ENCODE data around the gene UBA3.

The UBA3 gene

GRCh38 chr3:69005791-69006482 lies 74.2 kb downstream of the UBA3 start:
- Histone ChIP-seq H4K91ac (ENCODE audit: low read depth, low read length, poor library complexity) (no peak overlapping the region), H2BK5ac (ENCODE audit: low read length) (no peak overlapping the region), H3K23ac (ENCODE audit: low read depth, low read length, poor library complexity) (no peak overlapping the region), H3K18ac (ENCODE audit: low read length) (no peak overlapping the region), H3K4ac (ENCODE audit: low read length) (no peak overlapping the region), H3K9me3 (replicated peaks in 1 of 2; ENCODE audit: control insufficient read depth in 2 of 2, insufficient read depth in 1 of 2, low read depth in 1 of 2, low read length in 2 of 2) (no peaks in the 10 kb centered on the region), H2AFZ (ENCODE audit: low read length) (no peak overlapping the region), H2BK15ac (ENCODE audit: low read length) (no peak overlapping the region), H3K4me2 (ENCODE audit: insufficient read depth, low read length, poor library complexity, severe bottlenecking) (no peak overlapping the region), H3K14ac (ENCODE audit: low read length) (no peak overlapping the region), H3K4me1 (ENCODE audit: control insufficient read depth in 2 of 2, insufficient read depth in 1 of 2, low read depth in 1 of 2, low read length in 2 of 2) (peaks cover 4 to 11% of the 10 kb centered on the region in 2 donors), H3K36me3 (replicated peaks in 1 of 2; ENCODE audit: control insufficient read depth in 2 of 2, insufficient read depth in 2 of 2, low read length in 2 of 2) (no peaks in the 10 kb centered on the region), H2AK5ac (ENCODE audit: low read depth, low read length) (no peak overlapping the region), H3K27me3 (ENCODE audit: control insufficient read depth in 3 of 3, insufficient read depth in 3 of 3, low read depth in 1 of 3, low read length in 3 of 3) (no peaks in the 10 kb centered on the region), H3K4me3 (ENCODE audit: low read length in 2 of 2) (no peak overlapping the region), H3K9ac (ENCODE audit: low read depth, low read length, poor library complexity) (no peak overlapping the region), H2BK120ac (ENCODE audit: low read depth, low read length) (no peak overlapping the region), H3K27ac (replicated peaks; ENCODE audit: low read length) (no peak overlapping the region), H2BK12ac (ENCODE audit: low read length) (no peak overlapping the region), H3K79me1 (ENCODE audit: low read depth, low read length) (no peaks in the 10 kb centered on the region), H4K8ac (ENCODE audit: low read depth, low read length) (no peak overlapping the region)
- no CpG with 5 or more reads among the region's 5 CpGs for WGBS, 2 donors (ENCODE audit: extremely low coverage in 2 of 2, insufficient read length in 2 of 2, insufficient replicate concordance in 1 of 2)
- no peak for DNase-seq (ENCODE audit: low spot score)

- no peak overlapping the region for H3K4me3 ChIP-seq (ENCODE audit: low read length in 2 of 2)
- H2BK15ac ChIP-seq (ENCODE audit: low read length) = no peak overlapping the region
- no peak overlapping the region for H3K27ac ChIP-seq (replicated peaks; ENCODE audit: low read length)
- peaks cover 4 to 11% of the 10 kb centered on the region in 2 donors for H3K4me1 ChIP-seq (ENCODE audit: control insufficient read depth in 2 of 2, insufficient read depth in 1 of 2, low read depth in 1 of 2, low read length in 2 of 2)
- no peaks in the 10 kb centered on the region for H3K27me3 ChIP-seq (ENCODE audit: control insufficient read depth in 3 of 3, insufficient read depth in 3 of 3, low read depth in 1 of 3, low read length in 3 of 3)
- no peak overlapping the region for H2BK12ac ChIP-seq (ENCODE audit: low read length)
- no peak overlapping the region for H2BK120ac ChIP-seq (ENCODE audit: low read depth, low read length)
- H3K18ac ChIP-seq (ENCODE audit: low read length) = no peak overlapping the region
- H3K14ac ChIP-seq (ENCODE audit: low read length) = no peak overlapping the region
- no peaks in the 10 kb centered on the region for H3K36me3 ChIP-seq (replicated peaks in 1 of 2; ENCODE audit: control insufficient read depth in 2 of 2, insufficient read depth in 2 of 2, low read length in 2 of 2)
- no CpG with 5 or more reads among the region's 6 CpGs for WGBS, 2 donors (ENCODE audit: extremely low coverage in 2 of 2, insufficient read length in 2 of 2, insufficient replicate concordance in 1 of 2)
- no peak overlapping the region for H2AK5ac ChIP-seq (ENCODE audit: low read depth, low read length)
- H3K9ac ChIP-seq (ENCODE audit: low read depth, low read length, poor library complexity) = no peak overlapping the region
- H3K79me1 ChIP-seq (ENCODE audit: low read depth, low read length) = no peaks in the 10 kb centered on the region
- no peaks in the 10 kb centered on the region for H3K9me3 ChIP-seq (replicated peaks in 1 of 2; ENCODE audit: control insufficient read depth in 2 of 2, insufficient read depth in 1 of 2, low read depth in 1 of 2, low read length in 2 of 2)
- no peak overlapping the region for H2AFZ ChIP-seq (ENCODE audit: low read length)
- no peak overlapping the region for H4K8ac ChIP-seq (ENCODE audit: low read depth, low read length)
- no peak for DNase-seq (ENCODE audit: low spot score)
- no peak overlapping the region for H4K91ac ChIP-seq (ENCODE audit: low read depth, low read length, poor library complexity)
- H3K4me2 ChIP-seq (ENCODE audit: insufficient read depth, low read length, poor library complexity, severe bottlenecking) = no peak overlapping the region
- no peak overlapping the region for H3K4ac ChIP-seq (ENCODE audit: low read length)
- H2BK5ac ChIP-seq (ENCODE audit: low read length) = no peak overlapping the region
- no peak overlapping the region for H3K23ac ChIP-seq (ENCODE audit: low read depth, low read length, poor library complexity)
These were observed 74.9 kb downstream of the UBA3 start for GRCh38 chr3:69005071-69005790.

Small RNA genes within 50 kb of the gene (small RNA-seq; reads per million reads assigned to genes)
- gene MIR3136 (ENCODE audit: insufficient read depth) = 1.2 reads per million

All from neuronal stem cell (in vitro differentiated cells).